ENCODE data around the gene MAGI1.

The MAGI1 gene

DNA sequence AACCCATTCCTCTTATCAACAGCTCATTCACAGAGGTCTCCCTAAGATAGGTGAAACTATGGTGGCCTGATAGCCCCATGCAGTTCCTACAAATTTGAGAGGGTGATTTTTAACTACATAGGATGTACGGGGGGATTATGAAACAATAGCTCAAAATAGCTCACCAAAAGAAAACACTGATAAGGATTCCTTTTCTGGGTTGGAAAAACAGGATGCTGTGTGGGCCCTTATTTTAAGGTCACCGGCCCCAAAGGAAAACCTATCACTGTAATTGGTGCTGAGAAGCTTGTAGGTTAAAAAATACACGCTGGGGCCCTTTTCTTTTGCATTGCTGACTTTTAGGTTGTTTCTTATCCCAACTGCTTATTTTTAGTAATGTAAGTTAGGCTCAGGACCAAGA is 627.4 kb downstream of the MAGI1 start:
- no peak overlapping the region for H2AFZ ChIP-seq (ENCODE audit: low read depth, low read length, severe bottlenecking)
- no peak for TF ChIP-seq EZH2phosphoT487 (conservative IDR thresholded peaks at IDR 0.05; ENCODE audit: low read length)
- TF ChIP-seq, protein P1, sequence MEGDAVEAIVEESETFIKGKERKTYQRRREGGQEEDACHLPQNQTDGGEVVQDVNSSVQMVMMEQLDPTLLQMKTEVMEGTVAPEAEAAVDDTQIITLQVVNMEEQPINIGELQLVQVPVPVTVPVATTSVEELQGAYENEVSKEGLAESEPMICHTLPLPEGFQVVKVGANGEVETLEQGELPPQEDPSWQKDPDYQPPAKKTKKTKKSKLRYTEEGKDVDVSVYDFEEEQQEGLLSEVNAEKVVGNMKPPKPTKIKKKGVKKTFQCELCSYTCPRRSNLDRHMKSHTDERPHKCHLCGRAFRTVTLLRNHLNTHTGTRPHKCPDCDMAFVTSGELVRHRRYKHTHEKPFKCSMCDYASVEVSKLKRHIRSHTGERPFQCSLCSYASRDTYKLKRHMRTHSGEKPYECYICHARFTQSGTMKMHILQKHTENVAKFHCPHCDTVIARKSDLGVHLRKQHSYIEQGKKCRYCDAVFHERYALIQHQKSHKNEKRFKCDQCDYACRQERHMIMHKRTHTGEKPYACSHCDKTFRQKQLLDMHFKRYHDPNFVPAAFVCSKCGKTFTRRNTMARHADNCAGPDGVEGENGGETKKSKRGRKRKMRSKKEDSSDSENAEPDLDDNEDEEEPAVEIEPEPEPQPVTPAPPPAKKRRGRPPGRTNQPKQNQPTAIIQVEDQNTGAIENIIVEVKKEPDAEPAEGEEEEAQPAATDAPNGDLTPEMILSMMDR (IDR thresholded peaks at IDR 0.05; ENCODE audit: insufficient read depth, low read length, poor library complexity, severe bottlenecking): no peak
- H3K36me3 ChIP-seq (ENCODE audit: low read length): no peaks in the 10 kb centered on the region
- H3K4me3 ChIP-seq (ENCODE audit: insufficient read depth, low read length, poor library complexity, severe bottlenecking): no peak overlapping the region
- no peaks in the 10 kb centered on the region for H3K79me2 ChIP-seq (ENCODE audit: insufficient read depth, low read length)
- no peaks in the 10 kb centered on the region for H4K20me1 ChIP-seq (ENCODE audit: low read depth, low read length)
- no peaks in the 10 kb centered on the region for H3K9me3 ChIP-seq (ENCODE audit: insufficient read depth, low read length)
- H3K9me2 ChIP-seq (replicated peaks; ENCODE audit: insufficient read depth, low read length): no peaks in the 10 kb centered on the region
- no peaks in the 10 kb centered on the region for H3F3A ChIP-seq (ENCODE audit: insufficient read depth)
- H3K27me3 ChIP-seq (ENCODE audit: low read length): no peaks in the 10 kb centered on the region
- no peak overlapping the region for H3K27ac ChIP-seq (ENCODE audit: low read depth, low read length)
- no peak overlapping the region for H3K9ac ChIP-seq (ENCODE audit: low read length)
- no peak overlapping the region for H3K4me2 ChIP-seq (ENCODE audit: low read depth, low read length, poor library complexity, severe bottlenecking)

DNA sequence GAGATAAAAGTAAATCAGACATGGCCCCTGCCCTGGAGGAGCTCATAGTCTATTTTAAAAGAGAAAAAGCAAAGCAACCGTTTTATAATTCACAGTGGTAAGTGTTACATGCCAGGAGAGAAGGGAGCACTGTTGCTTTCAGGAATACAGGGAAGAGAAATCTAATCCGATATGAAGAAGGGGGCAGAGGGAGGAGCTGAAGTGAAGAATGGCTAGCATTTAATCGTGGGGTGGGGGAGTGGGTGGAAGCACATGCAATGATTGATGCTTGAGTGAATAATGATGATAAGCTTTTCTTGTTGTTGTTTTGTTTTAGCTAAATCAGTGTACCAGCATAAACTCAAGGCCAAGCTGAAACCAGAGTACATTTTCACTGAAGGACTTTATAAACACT is 629.5 kb downstream of the MAGI1 start:
- no peaks in the 10 kb centered on the region for H3K9me3 ChIP-seq (ENCODE audit: insufficient read depth, low read length)
- no peak overlapping the region for H3K4me3 ChIP-seq (ENCODE audit: insufficient read depth, low read length, poor library complexity, severe bottlenecking)
- no peak overlapping the region for H2AFZ ChIP-seq (ENCODE audit: low read depth, low read length, severe bottlenecking)
- no peaks in the 10 kb centered on the region for H3K36me3 ChIP-seq (ENCODE audit: low read length)
- no peak overlapping the region for H3K4me2 ChIP-seq (ENCODE audit: low read depth, low read length, poor library complexity, severe bottlenecking)
- TF ChIP-seq, protein P1 (IDR thresholded peaks at IDR 0.05; ENCODE audit: insufficient read depth, low read length, poor library complexity, severe bottlenecking): no peak
- TF ChIP-seq EZH2phosphoT487 (conservative IDR thresholded peaks at IDR 0.05; ENCODE audit: low read length): no peak
- H3K79me2 ChIP-seq (ENCODE audit: insufficient read depth, low read length): no peaks in the 10 kb centered on the region
- no peak overlapping the region for H3K9ac ChIP-seq (ENCODE audit: low read length)
- H4K20me1 ChIP-seq (ENCODE audit: low read depth, low read length): no peaks in the 10 kb centered on the region
- no peaks in the 10 kb centered on the region for H3K27me3 ChIP-seq (ENCODE audit: low read length)
- no peaks in the 10 kb centered on the region for H3F3A ChIP-seq (ENCODE audit: insufficient read depth)
- no peaks in the 10 kb centered on the region for H3K9me2 ChIP-seq (replicated peaks; ENCODE audit: insufficient read depth, low read length)
- H3K27ac ChIP-seq (ENCODE audit: low read depth, low read length): no peak overlapping the region

DNA sequence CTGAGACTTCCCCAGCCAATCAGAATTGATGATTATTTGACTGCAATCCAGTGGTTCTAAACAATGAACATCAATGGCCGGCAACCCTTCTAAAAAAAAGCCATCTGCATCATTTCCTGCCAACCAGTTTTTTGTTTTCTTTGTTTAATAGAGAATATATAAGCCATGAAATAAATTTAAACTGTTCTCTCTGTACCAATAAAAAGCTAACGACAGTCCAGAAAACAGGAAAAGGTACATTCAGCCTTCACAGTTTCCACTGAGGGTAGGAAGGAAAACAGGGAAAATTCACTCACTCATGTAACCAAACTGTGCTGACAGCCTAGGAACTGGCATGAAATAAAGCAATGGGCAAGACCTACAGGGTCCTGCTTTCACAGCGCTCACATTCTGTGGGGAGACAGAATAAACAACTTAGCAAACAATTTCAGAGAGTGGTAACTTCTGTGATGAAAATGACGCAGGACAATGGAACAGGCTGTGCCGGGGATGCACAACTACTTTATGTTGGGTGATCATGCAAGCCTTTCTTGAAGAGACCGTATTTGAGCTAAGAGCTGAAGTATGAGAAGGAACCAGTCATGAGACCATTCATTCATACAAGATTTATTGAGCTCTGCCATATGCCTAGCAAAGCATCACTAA is 630.1 kb downstream of the MAGI1 start:
- no peak overlapping the region for H3K9ac ChIP-seq (ENCODE audit: low read length)
- H4K20me1 ChIP-seq (ENCODE audit: low read depth, low read length): no peaks in the 10 kb centered on the region
- no peak overlapping the region for H3K4me3 ChIP-seq (ENCODE audit: insufficient read depth, low read length, poor library complexity, severe bottlenecking)
- no peaks in the 10 kb centered on the region for H3F3A ChIP-seq (ENCODE audit: insufficient read depth)
- H3K27ac ChIP-seq (ENCODE audit: low read depth, low read length): no peak overlapping the region
- no peaks in the 10 kb centered on the region for H3K79me2 ChIP-seq (ENCODE audit: insufficient read depth, low read length)
- H3K36me3 ChIP-seq (ENCODE audit: low read length): no peaks in the 10 kb centered on the region
- no peak overlapping the region for H3K4me2 ChIP-seq (ENCODE audit: low read depth, low read length, poor library complexity, severe bottlenecking)
- H3K9me2 ChIP-seq (replicated peaks; ENCODE audit: insufficient read depth, low read length): no peaks in the 10 kb centered on the region
- no peaks in the 10 kb centered on the region for H3K9me3 ChIP-seq (ENCODE audit: insufficient read depth, low read length)
- H2AFZ ChIP-seq (ENCODE audit: low read depth, low read length, severe bottlenecking): no peak overlapping the region
- H3K27me3 ChIP-seq (ENCODE audit: low read length): no peaks in the 10 kb centered on the region
- TF ChIP-seq, protein P1 (IDR thresholded peaks at IDR 0.05; ENCODE audit: insufficient read depth, low read length, poor library complexity, severe bottlenecking): no peak
- no peak for TF ChIP-seq EZH2phosphoT487 (conservative IDR thresholded peaks at IDR 0.05; ENCODE audit: low read length)
